Measurements from ENCODE around the gene CNOT10. TPM values are rescaled to one million over a fixed set of nuclear protein-coding genes. Genes with fewer than 3 reads are reported as not detected.

CNOT10 gene
- total RNA-seq, 1 donor from 2014 or later, result 82.9 TPM

DNA sequence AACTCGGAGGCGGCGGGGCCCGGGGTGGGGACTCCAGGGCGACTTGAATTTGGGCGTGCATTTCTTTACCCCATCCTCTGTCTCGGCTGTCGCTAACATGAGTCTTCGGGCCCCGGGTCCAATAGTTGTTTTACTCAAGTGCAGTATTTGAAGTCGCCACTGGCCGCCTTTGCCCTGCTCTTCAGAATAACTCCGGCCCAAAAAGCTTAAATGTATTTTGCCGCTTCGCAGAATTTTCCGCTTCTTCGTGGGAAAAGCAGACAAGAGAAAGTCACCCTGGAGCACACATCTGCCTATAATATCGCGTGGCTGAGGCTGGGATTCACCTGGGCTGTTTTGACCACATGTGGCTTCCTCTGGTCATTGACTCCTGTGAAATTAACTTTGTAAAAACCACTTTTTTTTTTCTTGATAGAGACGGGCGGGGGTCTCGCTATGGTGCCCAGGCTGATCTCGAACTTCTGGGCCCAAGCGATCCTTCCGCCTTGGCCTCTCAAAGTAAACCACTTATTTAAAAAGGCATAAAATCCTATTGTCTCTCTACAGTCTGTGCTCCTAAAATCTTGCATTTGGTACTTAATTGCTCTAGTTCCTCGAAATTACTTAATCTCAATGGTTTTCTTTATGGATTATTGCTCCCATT is 676 bp downstream of the CNOT10 start:
- Mint-ChIP-seq H3K9me3 (no peaks in the 10 kb centered on the region), H3K4me1 (peaks cover 26% of the 10 kb centered on the region), H3K27me3 (ENCODE audit: insufficient read depth, low read depth) (peaks cover 3% of the 10 kb centered on the region), H3K4me3 (peak overlapping the region; percentile 97), H3K27ac (peak overlapping the region; percentile 76), H3K36me3 (peaks cover 17% of the 10 kb centered on the region)
- Histone ChIP-seq H2AFZ (replicated peaks) (peak overlapping the region; percentile 52), H3K9ac (peak overlapping the region; percentile 12), H3K79me2 (ENCODE audit: low read depth) (peaks cover 54% of the 10 kb centered on the region), H3K27me3 (no peaks in the 10 kb centered on the region), H3F3A (ENCODE audit: low read depth) (peaks cover 13% of the 10 kb centered on the region), H3K9me3 (ENCODE audit: low read depth) (no peaks in the 10 kb centered on the region), H3K4me3 (peak overlapping the region; percentile 78), H3K36me3 (no peaks in the 10 kb centered on the region), H3K4me1 (peaks cover 10% of the 10 kb centered on the region), H3K4me2 (peak overlapping the region; percentile 88), H4K20me1 (ENCODE audit: low read depth) (peaks cover 3% of the 10 kb centered on the region), H3K27ac (peak overlapping the region; percentile 72)
- TF ChIP-seq EZH2phosphoT487 (IDR thresholded peaks at IDR 0.05) (no peak), EZH2 (IDR thresholded peaks at IDR 0.05) (no peak)
- TF ChIP-seq, protein P1, sequence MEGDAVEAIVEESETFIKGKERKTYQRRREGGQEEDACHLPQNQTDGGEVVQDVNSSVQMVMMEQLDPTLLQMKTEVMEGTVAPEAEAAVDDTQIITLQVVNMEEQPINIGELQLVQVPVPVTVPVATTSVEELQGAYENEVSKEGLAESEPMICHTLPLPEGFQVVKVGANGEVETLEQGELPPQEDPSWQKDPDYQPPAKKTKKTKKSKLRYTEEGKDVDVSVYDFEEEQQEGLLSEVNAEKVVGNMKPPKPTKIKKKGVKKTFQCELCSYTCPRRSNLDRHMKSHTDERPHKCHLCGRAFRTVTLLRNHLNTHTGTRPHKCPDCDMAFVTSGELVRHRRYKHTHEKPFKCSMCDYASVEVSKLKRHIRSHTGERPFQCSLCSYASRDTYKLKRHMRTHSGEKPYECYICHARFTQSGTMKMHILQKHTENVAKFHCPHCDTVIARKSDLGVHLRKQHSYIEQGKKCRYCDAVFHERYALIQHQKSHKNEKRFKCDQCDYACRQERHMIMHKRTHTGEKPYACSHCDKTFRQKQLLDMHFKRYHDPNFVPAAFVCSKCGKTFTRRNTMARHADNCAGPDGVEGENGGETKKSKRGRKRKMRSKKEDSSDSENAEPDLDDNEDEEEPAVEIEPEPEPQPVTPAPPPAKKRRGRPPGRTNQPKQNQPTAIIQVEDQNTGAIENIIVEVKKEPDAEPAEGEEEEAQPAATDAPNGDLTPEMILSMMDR (IDR thresholded peaks at IDR 0.05), result peak; percentile 16
- no peak for DNase-seq (ENCODE audit: low spot score)

DNA sequence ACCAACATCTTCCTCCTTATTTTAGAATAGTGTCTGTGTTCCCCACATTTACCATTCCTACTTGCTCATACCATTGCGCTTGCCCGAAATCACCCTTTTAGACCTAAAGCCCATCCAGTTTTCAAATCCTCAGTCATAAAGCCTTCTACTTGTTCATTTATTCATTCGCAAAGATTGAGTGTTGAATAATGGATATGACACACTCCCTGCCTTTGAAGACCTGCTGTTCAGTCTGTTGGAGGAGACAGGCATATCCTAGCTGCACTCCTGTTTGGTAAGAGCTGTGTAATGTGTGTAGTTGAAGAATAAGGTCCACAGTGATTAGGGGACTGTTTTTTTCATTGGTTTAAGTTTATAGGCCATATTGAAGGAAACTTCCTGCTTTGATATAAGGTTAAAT is 1.7 kb downstream of the CNOT10 start:
- H3K36me3 ChIP-seq, result no peaks in the 10 kb centered on the region
- Mint-ChIP-seq H3K36me3 (peaks cover 17% of the 10 kb centered on the region), H3K4me3 (peak overlapping the region; percentile 97), H3K27ac (peak overlapping the region; percentile 64), H3K4me1 (peaks cover 26% of the 10 kb centered on the region), H3K9me3 (no peaks in the 10 kb centered on the region), H3K27me3 (ENCODE audit: insufficient read depth, low read depth) (peaks cover 3% of the 10 kb centered on the region)
- TF ChIP-seq EZH2 (IDR thresholded peaks at IDR 0.05), result no peak
- TF ChIP-seq, protein P1 (IDR thresholded peaks at IDR 0.05), result no peak
- no peak for TF ChIP-seq EZH2phosphoT487 (IDR thresholded peaks at IDR 0.05)
- no peaks in the 10 kb centered on the region for H3K9me3 ChIP-seq (ENCODE audit: low read depth)
- H3K4me1 ChIP-seq, result peaks cover 10% of the 10 kb centered on the region
- H3K4me3 ChIP-seq, result peak overlapping the region; percentile 78
- H3K27ac ChIP-seq, result no peak overlapping the region
- no peak for DNase-seq (ENCODE audit: low spot score)
- H2AFZ ChIP-seq (replicated peaks), result no peak overlapping the region
- peaks cover 3% of the 10 kb centered on the region for H4K20me1 ChIP-seq (ENCODE audit: low read depth)
- H3F3A ChIP-seq (ENCODE audit: low read depth), result peaks cover 13% of the 10 kb centered on the region
- peaks cover 64% of the 10 kb centered on the region for H3K79me2 ChIP-seq (ENCODE audit: low read depth)
- H3K27me3 ChIP-seq, result no peaks in the 10 kb centered on the region
- no peak overlapping the region for H3K9ac ChIP-seq
- H3K4me2 ChIP-seq, result peak overlapping the region; percentile 88

DNA sequence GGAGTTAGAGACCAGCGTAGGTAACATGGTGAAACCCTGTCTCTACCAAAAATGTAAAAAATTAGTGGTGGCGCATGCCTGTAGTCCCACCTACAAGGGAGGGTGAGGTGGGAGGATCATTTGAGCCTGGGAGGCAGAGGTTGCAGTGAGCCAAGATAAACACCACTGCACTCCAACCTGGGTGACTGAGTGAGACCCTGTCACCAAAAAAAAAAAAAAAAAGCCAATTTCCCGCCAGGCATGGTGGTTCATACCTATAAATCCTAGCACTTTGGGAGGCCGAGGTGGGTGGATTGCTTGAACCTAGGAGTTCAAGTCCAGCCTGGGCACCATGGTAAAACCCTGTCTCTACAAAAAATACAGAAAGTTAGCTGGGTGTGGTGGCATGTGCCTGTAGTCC is 6.9 kb downstream of the CNOT10 start:
- no peaks in the 10 kb centered on the region for H3K27me3 ChIP-seq
- Mint-ChIP-seq H3K36me3 (peaks cover 17% of the 10 kb centered on the region), H3K4me1 (peaks cover 9% of the 10 kb centered on the region), H3K27me3 (ENCODE audit: insufficient read depth, low read depth) (peaks cover 3% of the 10 kb centered on the region), H3K9me3 (no peaks in the 10 kb centered on the region), H3K4me3 (no peak overlapping the region), H3K27ac (no peak overlapping the region)
- no peaks in the 10 kb centered on the region for H3K36me3 ChIP-seq
- no peak for DNase-seq (ENCODE audit: low spot score)
- TF ChIP-seq EZH2 (IDR thresholded peaks at IDR 0.05) (no peak), EZH2phosphoT487 (IDR thresholded peaks at IDR 0.05) (no peak)
- TF ChIP-seq, protein P1 (IDR thresholded peaks at IDR 0.05), result no peak
- H3K27ac ChIP-seq, result no peak overlapping the region
- peaks cover 3% of the 10 kb centered on the region for H4K20me1 ChIP-seq (ENCODE audit: low read depth)
- H3K79me2 ChIP-seq (ENCODE audit: low read depth), result peaks cover 100% of the 10 kb centered on the region
- no peaks in the 10 kb centered on the region for H3F3A ChIP-seq (ENCODE audit: low read depth)
- no peak overlapping the region for H3K4me3 ChIP-seq
- no peak overlapping the region for H3K9ac ChIP-seq
- peaks cover under 1% of the 10 kb centered on the region for H3K4me1 ChIP-seq
- no peak overlapping the region for H2AFZ ChIP-seq (replicated peaks)
- H3K4me2 ChIP-seq, result no peak overlapping the region
- H3K9me3 ChIP-seq (ENCODE audit: low read depth), result no peaks in the 10 kb centered on the region

All from neural progenitor cell (in vitro differentiated cells).